HepG2 (cell line): ENCODE data around the gene LRP5. TPM values are rescaled to one million over a fixed set of nuclear protein-coding genes. Genes with fewer than 3 reads are reported as not detected.
A peak's percentile ranks its signal among the peaks of the same experiment; 100 is the strongest.

Experiments
- AKAP8 ChIP-seq: sonication (generic); formaldehyde crosslinking; IDR thresholded peaks from 2 replicates; pipeline ENCODE4 v1.5.1; 2020; ENCODE audit warnings: mild to moderate bottlenecking, missing genetic modification reagents
- CBFB ChIP-seq: sonication (generic); formaldehyde crosslinking; IDR thresholded peaks from 2 replicates; pipeline ENCODE4 v1.4.0; 2020; ENCODE audit warnings: missing genetic modification reagents
- FOXK1 ChIP-seq: sonication (generic); formaldehyde crosslinking; IDR thresholded peaks from 2 replicates; pipeline ENCODE4 v1.4.0; 2020; ENCODE audit warnings: low read depth, missing genetic modification reagents, borderline replicate concordance
- HMGA1 ChIP-seq: sonication (generic); formaldehyde crosslinking; conservative IDR thresholded peaks from 2 replicates; pipeline ENCODE4 v1.4.0; 2020; ENCODE audit warnings: missing genetic modification reagents
- IKZF1 ChIP-seq: fragments of 450-650 bp; IDR thresholded peaks from 2 replicates; pipeline ENCODE4 v1.7.1; 2016
- MATR3 ChIP-seq: sonication (generic); formaldehyde crosslinking; IDR thresholded peaks from 2 replicates; pipeline ENCODE4 v1.4.0; 2020; ENCODE audit warnings: missing genetic modification reagents
- MIER2 ChIP-seq: IDR thresholded peaks from 2 replicates; pipeline ENCODE4 v1.6.1; 2016; ENCODE audit warnings: missing biosample characterization, missing genetic modification reagents
- NFKB2 ChIP-seq: sonication (generic); formaldehyde crosslinking; IDR thresholded peaks from 2 replicates; pipeline ENCODE4 v1.4.0; 2020; ENCODE audit warnings: missing genetic modification reagents, borderline replicate concordance
- PPARG ChIP-seq: conservative IDR thresholded peaks from 2 replicates; pipeline ENCODE4 v1.6.1; 2016; ENCODE audit warnings: missing biosample characterization, missing genetic modification reagents
- RAD21 ChIP-seq: fragments of 450-650 bp; formaldehyde crosslinking; IDR thresholded peaks from 2 replicates; pipeline ENCODE4 v1.5.0; 2020; ENCODE audit warnings: mild to moderate bottlenecking
- REXO4 ChIP-seq: sonication (generic); formaldehyde crosslinking; IDR thresholded peaks from 2 replicates; pipeline ENCODE4 v1.8.0; 2022; ENCODE audit warnings: missing genetic modification reagents, mild to moderate bottlenecking, borderline replicate concordance
- RFXAP ChIP-seq: sonication (generic); formaldehyde crosslinking; IDR thresholded peaks from 2 replicates; pipeline ENCODE4 v1.4.0; 2020; ENCODE audit warnings: missing genetic modification reagents, borderline replicate concordance
- SMARCE1 ChIP-seq: fragments of 450-650 bp; IDR thresholded peaks from 2 replicates; pipeline ENCODE4 v1.6.1; 2017; ENCODE audit warnings: borderline replicate concordance
- SPEN ChIP-seq: sonication (generic); formaldehyde crosslinking; IDR thresholded peaks from 2 replicates; pipeline ENCODE4 v1.5.1; 2020; ENCODE audit warnings: low read depth, mild to moderate bottlenecking, missing genetic modification reagents
- STAG1 ChIP-seq: sonication (generic); formaldehyde crosslinking; IDR thresholded peaks from 2 replicates; pipeline ENCODE4 v1.4.0; 2020; ENCODE audit warnings: missing genetic modification reagents
- TEAD3 ChIP-seq: optimal IDR thresholded peaks from 2 replicates; pipeline ENCODE3; 2016; ENCODE audit warnings: borderline replicate concordance
- TRIM22 ChIP-seq: fragments of 450-650 bp; IDR thresholded peaks from 2 replicates; pipeline ENCODE4 v1.6.1; 2017
- XRCC5 ChIP-seq: fragments of 200-400 bp; formaldehyde crosslinking; optimal IDR thresholded peaks from 2 replicates; pipeline ENCODE3; 2017; ENCODE audit warnings: mild to moderate bottlenecking, low read length
- YEATS2 ChIP-seq: sonication (generic); formaldehyde crosslinking; IDR thresholded peaks from 2 replicates; pipeline ENCODE4 v1.4.0; 2020; ENCODE audit warnings: missing genetic modification reagents, borderline replicate concordance
- ZBED4 ChIP-seq: sonication (generic); formaldehyde crosslinking; IDR thresholded peaks from 2 replicates; pipeline ENCODE4 v1.4.0; 2020; ENCODE audit warnings: missing genetic modification reagents, borderline replicate concordance
- ZNF138 ChIP-seq: sonication (generic); formaldehyde crosslinking; IDR thresholded peaks from 2 replicates; pipeline ENCODE4 v1.5.0; 2020; ENCODE audit warnings: mild to moderate bottlenecking, low read depth, missing genetic modification reagents
- ZNF501 ChIP-seq: sonication (generic); formaldehyde crosslinking; IDR thresholded peaks from 2 replicates; pipeline ENCODE4 v1.5.1; 2020; ENCODE audit warnings: mild to moderate bottlenecking, moderate library complexity, missing genetic modification reagents
- ZNF513 ChIP-seq: sonication (generic); formaldehyde crosslinking; conservative IDR thresholded peaks from 2 replicates; pipeline ENCODE4 v1.5.0; 2020; ENCODE audit warnings: missing genetic modification reagents
- ZNF543 ChIP-seq: sonication (generic); formaldehyde crosslinking; IDR thresholded peaks from 2 replicates; pipeline ENCODE4 v1.4.0; 2020; ENCODE audit warnings: mild to moderate bottlenecking, missing genetic modification reagents
- ZNF552 ChIP-seq: sonication (generic); formaldehyde crosslinking; IDR thresholded peaks from 2 replicates; pipeline ENCODE4 v1.9.0; 2022; ENCODE audit warnings: missing genetic modification reagents, mild to moderate bottlenecking, borderline replicate concordance
- ZNF784 ChIP-seq: sonication (generic); formaldehyde crosslinking; IDR thresholded peaks from 2 replicates; pipeline ENCODE4 v1.5.1; 2020; ENCODE audit warnings: missing genetic modification reagents, mild to moderate bottlenecking, borderline replicate concordance
- polyA plus RNA-seq, 8 experiments: library from polyadenylated mRNA; depleted of rRNA in 3 of 8; stranded (reverse) in 7 of 8; unstranded in 1 of 8; fragments of >200 nt; fragmentation: Illumina TruSeq in 4 of 8; extraction: Trizol in 4 of 8; gene quantifications; 2 replicates each; pipeline versions ENCODE4 v1.2.1 to v1.2.3, GENCODE V29; 2011 to 2016; ENCODE audit warnings: low read depth in 4 of 8, missing spikeins in 1 of 8, mixed read lengths in 1 of 8; ENCODE audit not compliant: insufficient read depth in 1 of 8
- total RNA-seq, 5 experiments: library from RNA; depleted of rRNA; stranded (reverse); fragments of >200 nt; fragmentation: Illumina TruSeq; extraction: Trizol; gene quantifications; 2 replicates each; pipeline ENCODE4 v1.2.3, GENCODE V29; 2016; ENCODE audit warnings: low read depth in 1 of 5

LRP5 gene
- total and polyA plus RNA-seq, 2 of the 13 experiments (the other 11 are each of a cell fraction or from before 2014, with no cell fraction given): 40.4 to 64.0 TPM

- TF ChIP-seq HMGA1 (CRISPR knock-in tag): no peak
- TF ChIP-seq ZNF513 (CRISPR knock-in tag): no peak
- no peak for TF ChIP-seq TRIM22
- 0 out of 2 replicates have a peak, but pooled peaks have one; percentile 53 for TF ChIP-seq ZNF501
- no peak for TF ChIP-seq SPEN (CRISPR knock-in tag)
- no peak for TF ChIP-seq ZNF543
- TF ChIP-seq SMARCE1: no peak
- no peak for TF ChIP-seq YEATS2 (CRISPR knock-in tag)
- no peak for TF ChIP-seq RFXAP (CRISPR knock-in tag)
- TF ChIP-seq FOXK1 (CRISPR knock-in tag): no peak
- no peak for TF ChIP-seq TEAD3 (CRISPR knock-in tag)
- TF ChIP-seq ZNF784 (CRISPR knock-in tag): 0 out of 2 replicates have a peak, but pooled peaks have one; percentile 19
- TF ChIP-seq IKZF1: no peak
- TF ChIP-seq CBFB (CRISPR knock-in tag): no peak
- TF ChIP-seq REXO4 (CRISPR knock-in tag): no peak
- 0 out of 2 replicates have a peak, but pooled peaks have one; percentile 14 for TF ChIP-seq ZBED4 (CRISPR knock-in tag)
- TF ChIP-seq STAG1: peak; percentile 85
- no peak for TF ChIP-seq PPARG (CRISPR knock-in tag)
- no peak for TF ChIP-seq NFKB2 (CRISPR knock-in tag)
- no peak for TF ChIP-seq ZNF552 (CRISPR knock-in tag)
- peak; percentile 91 for TF ChIP-seq RAD21
- TF ChIP-seq AKAP8 (CRISPR knock-in tag): no peak
- peak; percentile 58 for TF ChIP-seq XRCC5
- no peak for TF ChIP-seq ZNF138 (CRISPR knock-in tag)
- TF ChIP-seq MIER2: no peak
- no peak for TF ChIP-seq MATR3 (CRISPR knock-in tag)
Observed at GRCh38 chr11:68383976-68384501, 71.6 kb downstream of the LRP5 start (continued).
